CD4-positive, alpha-beta T cell treated with Interferon gamma for 1 hour (primary cell): Measurements from ENCODE around the gene VCPKMT.

Experiments
- DNase-seq: peaks from one replicate; pipeline ENCODE4 v3.0.0-alpha.2; 2020

The VCPKMT gene

DNA sequence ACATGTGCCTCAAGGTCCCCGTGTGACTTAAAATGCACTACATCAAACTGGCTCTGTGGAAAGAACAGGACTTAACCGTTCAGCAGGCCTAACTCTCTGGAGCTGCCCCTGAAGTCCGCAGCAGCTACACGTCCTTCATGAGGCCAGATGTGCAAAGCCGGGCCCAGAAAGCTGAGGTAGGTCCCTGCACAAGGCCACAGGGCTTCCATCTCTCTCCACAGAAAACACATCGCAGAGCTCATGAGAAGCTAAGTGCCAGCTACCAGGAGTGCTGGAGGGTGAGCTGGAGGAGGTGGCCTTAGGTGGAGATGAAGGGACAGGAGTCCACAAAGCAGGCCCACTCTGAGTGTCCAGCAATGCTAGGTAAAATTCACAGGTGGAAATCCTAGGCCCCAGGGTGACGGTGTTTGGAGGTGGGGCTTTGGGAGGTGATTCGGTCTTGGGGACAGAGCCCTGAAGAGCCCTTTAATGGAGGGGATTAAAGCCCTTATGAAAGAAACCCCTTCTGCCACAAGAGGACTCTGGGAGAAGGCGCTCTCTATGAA is 52.4 kb downstream of the VCPKMT start:
- DNase-seq = no peak

- DNase-seq = peak; percentile 86
These were observed 53.8 kb downstream of the VCPKMT start for GRCh38 chr14:50062438-50063085.

DNA sequence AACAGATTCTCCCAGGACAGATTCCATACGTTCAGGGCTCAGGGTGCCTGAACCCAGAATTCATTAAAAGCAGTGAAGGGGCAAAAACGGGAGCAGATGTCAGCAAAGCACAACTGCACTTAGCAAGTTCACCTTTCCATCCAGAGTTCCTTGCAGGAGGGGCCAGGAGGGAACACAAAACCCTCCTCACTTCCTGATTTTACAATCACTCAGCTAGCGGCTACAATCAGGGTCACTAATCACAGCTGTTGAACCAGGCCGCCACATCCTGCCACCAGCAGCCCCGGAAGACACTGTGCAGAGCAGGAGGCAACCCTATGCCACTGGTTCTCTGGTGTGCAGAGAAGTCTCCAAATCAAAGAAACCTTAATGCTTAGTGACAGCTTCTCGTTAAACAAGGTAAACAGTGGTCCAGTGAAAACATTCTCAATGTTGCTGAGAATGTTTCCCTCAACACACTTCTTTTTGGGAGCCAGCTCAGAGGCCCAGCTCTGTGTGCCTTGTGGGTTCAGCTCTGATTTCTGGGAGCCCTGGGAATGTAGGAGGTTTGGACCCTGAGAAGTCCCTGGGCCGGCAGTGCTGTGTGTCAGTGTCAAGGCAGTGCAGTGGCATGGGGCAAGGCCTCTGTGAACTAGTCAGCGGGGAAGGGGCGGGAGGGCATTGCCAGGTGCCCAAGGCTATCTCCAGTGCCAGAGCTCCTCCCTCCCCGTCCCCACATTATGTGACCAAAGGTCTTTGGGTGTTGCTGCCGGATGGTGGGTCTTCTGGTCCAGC is 54.5 kb downstream of the VCPKMT start:
- peak; percentile 79 for DNase-seq

- peak; percentile 49 for DNase-seq
These were observed 55.3 kb downstream of the VCPKMT start for GRCh38 chr14:50060871-50061663.

GRCh38 chr14:50059763-50060616 is 56.4 kb downstream of the VCPKMT start:
- no peak for DNase-seq
